ENCODE data around the gene SLC6A2.

DNA sequence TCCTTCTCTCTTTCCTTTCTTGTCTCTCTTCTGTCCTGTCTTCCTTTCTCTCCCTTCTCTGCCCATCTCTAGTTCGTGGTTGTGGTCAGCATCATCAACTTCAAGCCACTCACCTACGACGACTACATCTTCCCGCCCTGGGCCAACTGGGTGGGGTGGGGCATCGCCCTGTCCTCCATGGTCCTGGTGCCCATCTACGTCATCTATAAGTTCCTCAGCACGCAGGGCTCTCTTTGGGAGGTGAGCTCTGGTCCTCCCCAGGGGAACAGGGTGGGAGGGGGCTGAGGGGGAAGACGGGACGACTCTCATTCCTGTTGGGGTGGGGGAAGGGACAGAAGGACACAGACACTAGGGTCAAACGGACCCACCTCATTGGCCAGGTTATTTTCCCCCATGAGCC, 44.3 kb downstream of the SLC6A2 start:
- TF ChIP-seq CTCF (conservative IDR thresholded peaks at IDR 0.05) (no peak), EZH2 (IDR thresholded peaks at IDR 0.05; ENCODE audit: low read depth) (no peak)

All from PC-9 (cell line).